MM.1S (cell line): ENCODE data around the gene IL17REL.

Experiments
- CTCF ChIP-seq: fragments of 300-600 bp; sonication (generic); IDR thresholded peaks from 2 replicates; pipeline ENCODE4 v1.5.1; 2016; ENCODE audit warnings: antibody characterized with exemption, low read length, mixed read lengths
- EZH2phosphoT487 ChIP-seq: fragments of 300-600 bp; sonication (generic); IDR thresholded peaks from 2 replicates; pipeline ENCODE4 v1.6.1; 2018; ENCODE audit warnings: antibody characterized with exemption, low read length

GRCh38 chr22:49986325-49986724, 26.2 kb downstream of the IL17REL start:
- no peak for TF ChIP-seq CTCF
- TF ChIP-seq EZH2phosphoT487, result no peak
